AML-193 (cell line): ENCODE measurements around the gene FHAD1.
"Not testable (repeated sequence)": the region's sequence is repeated elsewhere in the genome, so short reads cannot be mapped to it uniquely, and the experiment has no call there.

ENCODE experiments used
- DNase-seq, 2 experiments: peaks; one replicate each; lab custom pipeline; 2025; lab: John Stamatoyannopoulos, UW

FHAD1 gene

DNA sequence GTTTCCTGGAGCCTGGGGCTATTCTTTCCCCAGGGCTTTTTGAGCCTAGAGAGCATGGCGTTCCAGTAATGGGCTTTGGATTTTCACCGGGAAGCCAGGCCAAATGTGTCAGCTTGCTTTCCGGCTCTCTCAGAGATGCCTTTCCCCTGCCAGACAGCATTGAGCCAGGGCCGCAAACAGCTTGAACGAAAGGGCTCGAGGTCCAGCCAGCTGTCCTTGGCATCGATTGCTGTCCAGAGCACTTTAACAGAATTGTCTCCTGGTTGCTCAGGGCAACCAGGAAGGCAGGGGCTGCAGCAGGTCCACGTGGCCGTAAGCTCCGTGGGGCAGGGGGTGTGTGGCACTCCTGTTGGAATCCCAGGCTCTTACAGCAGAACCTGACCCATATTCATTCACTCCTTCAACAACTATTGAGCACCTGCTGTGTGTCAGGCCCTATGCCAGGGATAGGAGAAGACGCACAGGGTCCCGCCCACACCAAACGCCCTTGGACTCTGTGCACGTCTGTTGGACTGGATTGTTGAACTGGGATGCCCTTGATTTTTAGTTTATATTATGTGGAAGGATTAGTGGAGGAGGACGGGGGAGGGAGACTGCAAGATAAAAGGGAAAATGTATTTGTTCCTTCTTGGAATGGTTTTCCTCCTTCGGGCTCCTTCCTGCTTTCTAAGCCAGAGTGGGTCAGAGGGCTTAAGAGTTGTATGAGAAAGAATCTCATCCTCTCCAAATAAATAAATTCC is 123.9 kb downstream of the FHAD1 start:
- DNase-seq, result no peak

DNA sequence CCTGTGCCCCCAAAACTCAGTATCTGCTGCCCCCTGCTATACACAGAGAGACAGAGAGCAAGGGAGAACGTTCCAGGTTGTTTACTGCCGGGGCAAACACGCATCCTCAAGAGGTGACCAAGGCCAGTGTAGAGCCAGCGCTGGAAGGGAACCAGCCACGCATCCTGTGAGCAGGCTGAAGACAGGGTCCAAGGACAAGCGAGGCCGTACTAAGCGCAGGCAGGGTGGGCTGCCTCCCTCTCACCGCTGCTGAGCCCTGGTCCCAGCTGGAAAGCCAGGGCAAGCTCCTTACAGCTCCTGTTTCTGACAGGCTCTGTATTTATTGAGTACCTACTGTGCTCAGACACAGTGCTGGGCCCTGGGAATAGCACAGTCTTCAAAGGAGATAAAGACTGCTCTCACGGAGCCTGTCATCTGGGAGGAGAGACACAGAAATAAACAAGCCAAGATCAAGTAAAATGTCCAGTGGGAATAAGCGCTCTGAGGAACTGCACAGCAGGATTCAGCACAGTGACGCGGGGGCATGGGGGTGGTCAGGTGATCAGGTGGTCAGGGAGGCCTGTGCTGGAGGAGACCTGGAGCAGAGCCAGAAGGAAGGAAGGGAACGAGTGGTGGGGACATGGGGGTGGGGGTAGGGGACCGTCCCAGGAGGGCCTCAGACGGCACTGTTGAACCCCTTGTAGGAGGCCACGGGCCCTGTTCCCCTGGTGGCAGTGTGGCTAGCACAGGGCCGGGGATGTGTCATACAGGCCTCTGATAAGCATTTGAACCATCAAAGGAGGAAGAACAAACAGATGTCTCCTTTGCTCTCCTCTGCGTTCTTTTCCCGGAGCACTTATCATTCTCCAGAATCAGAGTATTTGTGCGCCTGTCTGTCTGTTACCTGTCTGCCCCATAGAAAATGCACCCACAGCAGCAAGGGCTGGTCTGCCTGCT is 124.9 kb downstream of the FHAD1 start:
- no peak for DNase-seq

DNA sequence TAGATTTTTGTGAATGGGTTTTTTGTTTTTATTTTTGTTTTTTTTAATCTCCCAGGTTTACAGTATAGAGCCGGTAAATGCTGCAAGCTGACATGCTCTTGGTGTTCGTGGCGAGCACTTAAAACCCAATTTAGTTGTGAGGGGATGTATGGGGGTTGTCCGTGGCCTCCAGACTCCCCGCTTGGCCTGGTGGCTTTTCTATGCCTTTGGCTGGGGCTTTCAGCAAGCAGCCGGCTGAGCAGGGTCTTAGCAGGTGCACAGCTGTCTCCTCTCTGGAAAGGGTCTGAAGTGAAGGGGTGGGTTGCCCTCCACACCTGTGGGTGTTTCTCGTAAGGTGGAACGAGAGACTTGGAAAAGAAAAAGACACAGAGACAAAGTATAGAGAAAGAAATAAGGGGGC is 131.7 kb downstream of the FHAD1 start:
- DNase-seq, result no peak

DNA sequence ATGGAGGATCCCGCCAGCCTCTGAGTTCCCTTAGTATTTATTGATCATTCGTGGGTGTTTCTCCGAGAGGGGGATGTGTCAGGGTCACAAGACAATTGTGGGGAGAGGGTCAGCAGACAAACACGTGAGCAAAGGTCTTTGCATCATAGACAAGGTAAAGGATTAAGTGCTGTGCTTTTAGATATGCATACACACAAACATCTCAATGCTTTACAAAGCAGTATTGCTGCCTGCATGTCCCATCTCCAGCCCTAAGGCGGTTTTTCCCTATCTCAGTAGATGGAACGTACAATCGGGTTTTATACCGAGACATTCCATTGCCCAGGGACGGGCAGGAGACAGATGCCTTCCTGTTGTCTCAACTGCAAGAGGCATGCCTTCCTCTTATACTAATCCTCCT is 132.1 kb downstream of the FHAD1 start:
- not testable (repeated sequence) for DNase-seq

DNA sequence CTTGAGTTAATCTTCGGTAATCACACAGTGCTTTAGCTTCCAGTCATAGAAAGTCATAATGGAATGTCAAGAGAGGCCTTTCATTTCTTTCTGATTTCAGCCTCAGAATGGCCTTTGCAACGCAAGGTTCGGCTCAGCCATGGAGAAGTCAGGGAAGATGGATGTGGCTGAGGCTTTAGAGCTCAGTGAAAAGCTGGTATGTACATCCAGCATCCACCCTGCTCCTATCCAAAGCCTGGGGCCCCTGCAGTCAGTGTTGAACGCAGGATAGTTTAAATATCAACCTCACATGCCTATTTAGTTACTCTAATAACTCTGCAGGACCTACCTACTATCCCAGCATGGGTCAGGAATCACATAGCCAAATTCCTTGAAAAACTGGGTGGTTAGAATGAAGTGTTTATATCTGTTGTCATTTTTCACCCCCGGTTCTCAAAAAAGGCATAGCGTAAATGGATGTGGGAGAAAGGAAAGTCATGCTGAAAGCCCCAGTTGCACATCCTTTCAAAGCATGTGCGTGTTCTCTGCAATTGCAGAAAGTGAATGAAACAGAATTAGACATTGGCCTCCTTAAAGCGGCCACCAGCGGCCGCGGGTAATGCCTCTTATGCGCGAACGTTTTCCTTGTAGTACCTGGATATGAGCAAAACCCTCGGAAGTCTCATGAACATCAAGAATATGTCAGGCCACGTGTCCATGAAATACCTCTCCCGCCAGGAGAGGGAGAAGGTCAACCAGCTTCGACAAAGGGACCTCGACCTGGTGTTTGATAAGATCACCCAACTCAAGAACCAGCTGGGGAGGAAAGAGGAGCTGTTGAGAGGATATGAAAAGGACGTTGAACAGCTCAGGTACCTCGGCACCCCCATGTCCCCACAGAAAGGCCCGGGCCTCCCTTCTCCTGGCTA is 133.8 kb downstream of the FHAD1 start:
- no peak for DNase-seq

DNA sequence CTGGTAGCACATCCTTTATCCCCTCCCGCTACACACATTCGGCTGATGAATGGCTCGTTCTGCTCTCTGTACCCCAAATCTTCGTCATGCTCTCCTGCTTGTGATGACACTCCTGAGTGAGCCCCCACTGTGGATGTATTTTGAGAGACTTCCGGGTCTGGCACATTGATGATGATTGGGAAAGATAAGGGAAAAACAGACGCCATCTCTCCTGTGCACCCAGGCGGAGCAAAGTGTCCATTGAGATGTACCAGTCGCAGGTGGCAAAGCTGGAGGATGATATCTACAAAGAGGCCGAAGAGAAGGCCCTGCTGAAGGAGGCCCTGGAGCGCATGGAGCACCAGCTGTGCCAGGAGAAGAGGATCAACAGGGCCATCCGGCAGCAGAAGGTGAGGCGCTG is 134.8 kb downstream of the FHAD1 start:
- no peak for DNase-seq

DNA sequence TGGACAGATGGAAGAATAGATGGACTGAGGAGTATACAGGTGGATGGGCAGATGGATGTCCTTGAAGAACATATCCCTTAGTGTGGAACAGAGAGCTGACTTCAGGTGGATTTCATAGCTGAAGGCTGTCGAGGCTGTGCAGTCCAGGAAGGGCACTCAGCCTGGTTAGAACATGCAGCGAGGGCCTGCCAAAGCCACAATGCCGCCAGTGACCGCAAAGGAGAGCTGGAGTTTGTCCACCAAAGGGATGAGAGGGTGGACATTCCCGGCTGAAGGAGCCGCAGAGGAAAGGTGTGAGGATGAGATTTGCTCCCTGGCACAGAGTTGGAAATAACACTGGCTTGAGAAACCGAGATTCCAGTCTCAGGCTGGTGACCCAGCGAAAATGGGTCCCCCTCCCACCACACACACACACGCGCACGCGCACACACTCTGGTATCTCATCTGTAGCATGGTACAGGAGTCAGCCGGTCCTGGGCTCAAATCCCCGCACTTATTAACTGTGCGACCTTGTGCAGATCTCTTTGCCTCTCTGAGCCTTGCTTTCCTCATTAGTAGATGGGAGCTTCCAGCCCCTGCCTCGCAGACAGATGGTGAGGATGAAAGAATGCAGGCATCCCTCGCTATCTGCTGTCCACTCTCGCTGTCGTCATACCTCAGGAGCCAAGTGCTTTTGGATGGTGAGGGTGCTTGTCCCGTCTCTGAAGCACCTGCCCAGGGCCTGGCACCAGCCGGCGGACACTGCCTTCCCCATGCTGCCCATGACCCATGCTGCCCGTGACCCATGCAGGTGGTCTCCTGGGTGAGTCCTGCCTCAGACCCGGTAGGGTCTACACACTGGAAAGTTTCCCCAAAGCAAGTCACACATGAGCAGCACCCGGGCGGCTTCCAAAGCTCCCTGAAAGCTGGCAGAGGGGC is 135.8 kb downstream of the FHAD1 start:
- no peak for DNase-seq

DNA sequence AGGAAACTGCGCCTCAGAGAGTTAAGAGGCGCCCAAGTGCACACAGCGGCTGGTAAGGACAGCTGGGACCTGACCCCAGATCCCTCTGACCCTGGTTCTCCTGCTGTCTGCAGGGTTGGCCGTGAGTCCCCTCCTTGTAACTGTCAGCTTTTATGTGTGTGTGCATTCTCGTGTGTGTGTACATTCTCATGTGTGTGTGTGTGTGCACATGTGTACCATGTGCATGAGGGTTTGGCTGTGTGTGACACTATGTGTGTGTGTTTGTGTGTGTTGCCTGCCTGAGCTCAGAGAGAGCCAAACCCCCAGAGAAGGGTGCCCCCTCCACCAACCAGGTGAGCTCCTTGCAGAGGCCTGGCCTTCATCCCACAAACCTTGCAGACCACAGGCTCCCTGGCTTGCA is 136.8 kb downstream of the FHAD1 start:
- no peak for DNase-seq

DNA sequence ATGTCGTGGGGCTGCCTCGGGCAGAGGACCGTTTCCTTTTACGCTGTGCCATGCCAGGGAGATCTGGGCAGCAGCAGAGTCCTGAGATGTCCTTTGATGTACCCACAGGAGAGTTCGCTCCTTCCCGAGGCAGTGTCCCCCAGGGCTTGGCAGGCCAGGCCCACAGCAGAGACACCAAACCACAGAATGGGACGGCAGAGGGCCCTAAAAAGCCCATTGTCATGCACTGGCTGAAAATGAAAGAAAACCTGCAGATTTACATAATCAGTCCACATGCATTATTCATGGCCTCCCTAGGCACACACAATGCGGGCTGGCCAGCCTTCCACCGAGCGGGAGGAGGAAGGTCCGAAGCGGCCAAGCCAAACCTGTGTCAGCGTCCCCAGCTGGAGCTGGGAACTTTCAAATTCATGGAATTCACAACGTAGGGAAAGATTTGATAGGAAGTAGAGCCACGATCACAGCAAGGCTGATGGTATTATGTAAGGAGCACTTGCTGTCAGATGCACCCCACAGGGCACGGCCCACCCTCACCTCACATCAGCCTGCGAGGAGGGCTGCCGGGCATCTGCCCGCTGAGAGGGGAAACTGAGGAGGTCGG is 137.4 kb downstream of the FHAD1 start:
- DNase-seq, result no peak

DNA sequence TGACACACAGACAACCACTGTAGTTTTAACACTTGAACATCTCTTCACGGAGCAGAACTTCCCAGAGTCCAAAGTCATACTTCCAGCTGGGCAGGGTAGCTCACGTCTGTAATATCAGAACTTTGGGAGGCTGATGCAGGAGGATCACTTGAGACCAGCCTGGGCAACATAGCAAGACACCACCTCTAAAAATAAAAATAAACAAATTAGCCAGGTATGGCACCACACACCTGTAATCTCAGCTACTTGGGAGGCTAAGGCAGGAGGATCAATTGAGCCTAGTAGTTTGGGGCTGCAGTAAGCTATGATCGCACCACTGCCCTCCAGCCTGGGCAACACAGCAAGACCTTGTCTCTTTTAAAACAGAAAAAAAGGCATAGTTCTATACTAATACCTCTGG is 138.4 kb downstream of the FHAD1 start:
- DNase-seq, result no peak

DNA sequence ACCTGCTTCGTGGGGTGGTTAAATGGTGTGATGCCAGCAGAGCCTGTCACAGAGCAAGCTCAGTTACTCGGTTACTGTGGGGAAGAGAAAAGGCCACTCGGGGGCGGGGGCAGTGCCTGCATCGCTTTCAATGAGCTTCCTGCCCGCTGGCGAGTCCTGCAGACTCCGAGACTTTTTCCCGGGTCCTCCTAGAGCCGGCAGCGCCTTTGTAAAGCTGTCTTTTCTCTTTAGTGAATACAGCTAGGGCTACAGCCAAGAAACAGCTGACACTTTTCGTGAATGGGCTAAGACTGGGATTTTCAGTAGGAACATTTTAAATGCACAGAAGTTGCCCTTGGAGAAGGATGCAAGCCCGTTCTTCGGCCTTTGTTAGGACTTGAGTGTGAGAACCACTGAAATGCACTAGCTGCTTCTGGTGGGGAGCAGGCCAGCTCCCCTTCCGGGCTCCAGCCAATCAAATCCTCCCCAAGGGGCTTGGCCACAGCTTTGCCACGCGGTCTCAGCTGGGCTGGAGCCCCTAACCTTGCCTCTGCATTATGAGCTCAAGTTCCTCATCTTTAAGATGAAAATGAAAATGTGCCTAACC is 139.2 kb downstream of the FHAD1 start:
- DNase-seq, result no peak

DNA sequence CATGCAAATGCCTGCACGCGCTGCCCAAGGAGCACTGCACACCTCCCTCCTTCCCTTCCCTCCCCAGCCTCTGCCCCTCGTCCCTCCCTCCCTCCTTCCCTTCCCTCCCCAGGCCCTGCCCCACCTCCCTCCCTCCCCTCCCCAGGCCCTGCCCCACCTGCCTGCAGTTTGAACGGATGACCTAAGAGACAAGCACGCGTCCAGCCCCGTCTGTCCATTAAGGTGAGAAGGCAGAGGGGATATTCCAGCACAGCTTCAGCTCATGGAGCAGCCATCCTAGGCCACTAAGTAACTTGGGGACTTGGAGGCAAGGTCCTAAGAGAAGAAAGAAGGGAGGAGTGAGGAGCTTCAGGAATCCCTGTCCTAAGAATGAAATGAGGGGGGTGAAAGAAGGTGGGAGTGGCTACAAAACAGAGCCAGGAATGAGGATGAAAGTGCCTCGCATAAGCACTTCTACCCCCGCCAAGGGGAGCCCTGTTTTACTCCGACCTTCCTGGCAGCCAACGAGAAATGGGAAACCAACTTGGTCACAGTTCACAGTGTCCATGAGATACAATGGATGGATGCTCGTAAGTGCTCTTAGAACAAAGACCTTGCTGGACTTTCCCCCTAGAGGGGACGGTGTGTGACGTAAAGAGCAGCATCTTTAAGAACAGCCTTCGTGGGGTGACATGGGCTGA is 141.3 kb downstream of the FHAD1 start:
- no peak for DNase-seq

DNA sequence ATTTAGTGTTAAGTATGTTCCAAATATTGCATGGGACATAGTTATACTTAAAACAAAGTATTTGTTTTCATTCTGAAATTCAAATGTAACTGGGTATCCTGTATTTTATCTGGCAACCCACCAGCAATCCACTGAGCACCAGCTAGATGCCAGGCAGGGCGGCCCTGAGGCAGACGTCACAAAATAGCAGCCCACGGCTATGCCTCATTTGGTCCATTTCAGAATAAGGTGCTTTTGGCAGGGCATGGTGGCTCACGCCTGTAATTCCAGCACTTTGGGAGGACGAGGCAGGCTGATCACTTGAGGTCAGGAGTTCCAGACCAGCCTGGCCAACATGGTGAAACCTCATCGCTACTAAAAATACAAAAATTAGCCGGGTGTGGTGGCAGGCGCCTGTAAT is 142.8 kb downstream of the FHAD1 start:
- DNase-seq, result not testable (repeated sequence)

DNA sequence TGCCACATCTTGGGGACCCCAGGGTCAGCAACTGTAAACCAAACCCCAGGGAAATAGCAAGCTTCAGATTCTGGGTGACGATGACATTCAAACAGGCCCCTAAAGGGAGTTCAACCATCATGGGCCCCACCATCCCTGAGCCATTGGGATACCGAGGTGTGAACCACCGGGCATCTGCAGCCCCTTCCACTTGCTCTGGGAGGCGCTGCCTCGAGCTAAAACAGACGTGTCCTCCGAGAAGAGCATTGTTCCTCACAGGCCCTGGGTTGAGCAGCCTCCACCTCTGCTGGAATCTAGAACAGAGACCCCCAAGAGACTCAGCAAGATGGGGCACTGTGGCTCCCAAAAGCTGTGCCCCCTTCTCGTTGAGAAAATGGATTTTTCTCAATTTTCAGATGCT is 143.6 kb downstream of the FHAD1 start:
- DNase-seq, result no peak

DNA sequence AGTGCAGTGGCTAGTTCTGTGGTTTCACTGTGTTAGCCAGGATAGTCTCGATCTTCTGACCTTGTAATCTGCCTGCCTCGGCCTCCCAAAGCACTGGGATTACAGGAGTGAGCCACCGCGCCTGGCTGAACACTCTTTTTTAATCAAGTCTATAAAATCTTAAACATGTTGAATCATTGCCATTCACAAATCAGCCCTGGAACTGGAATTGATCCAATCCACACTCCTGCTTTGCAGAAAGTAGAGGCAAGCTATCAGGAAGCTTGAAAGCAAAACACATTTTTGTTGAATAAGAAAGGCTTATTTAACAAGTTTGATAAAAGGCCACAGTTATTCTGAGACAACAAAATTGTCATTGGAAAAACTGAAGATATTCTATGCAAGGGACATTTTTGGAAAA is 144.3 kb downstream of the FHAD1 start:
- no peak for DNase-seq

DNA sequence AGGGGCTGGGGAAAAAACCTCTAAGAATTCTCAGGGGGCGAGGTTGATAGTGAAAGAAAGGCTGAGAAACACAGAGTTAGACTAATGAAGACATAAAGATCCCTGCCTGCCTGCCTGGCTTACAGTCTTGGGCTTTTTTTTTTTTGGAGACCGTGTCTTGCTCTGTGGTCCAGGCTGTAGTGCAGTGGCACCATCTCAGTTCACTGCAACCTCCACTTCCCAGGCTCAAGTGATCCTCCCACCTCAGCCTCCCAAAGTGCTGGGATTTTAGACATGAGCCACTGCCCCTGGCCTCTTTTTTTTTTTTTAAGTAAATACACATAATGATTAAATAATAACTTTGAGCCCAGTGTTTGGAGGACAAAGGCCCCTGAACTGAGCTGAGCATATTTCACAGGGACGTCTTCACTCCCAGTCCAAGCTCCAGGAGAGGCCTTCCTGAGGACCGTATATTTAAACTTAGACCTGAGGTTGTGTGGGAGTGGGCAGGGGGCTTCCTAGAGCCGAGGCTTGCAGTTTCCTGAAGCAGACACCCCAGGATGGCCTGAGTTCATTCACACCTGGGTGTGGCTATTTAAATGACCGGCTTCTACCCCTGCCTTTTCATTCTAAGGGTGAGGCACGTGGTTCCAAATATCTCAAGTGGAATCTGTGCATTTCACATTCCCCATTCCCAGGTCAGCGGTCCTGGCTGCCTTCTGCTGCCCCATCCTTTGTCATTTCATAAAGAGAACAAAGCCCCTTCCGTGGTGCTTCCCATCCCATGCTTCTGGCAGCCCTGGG is 146.6 kb downstream of the FHAD1 start:
- DNase-seq, result no peak

DNA sequence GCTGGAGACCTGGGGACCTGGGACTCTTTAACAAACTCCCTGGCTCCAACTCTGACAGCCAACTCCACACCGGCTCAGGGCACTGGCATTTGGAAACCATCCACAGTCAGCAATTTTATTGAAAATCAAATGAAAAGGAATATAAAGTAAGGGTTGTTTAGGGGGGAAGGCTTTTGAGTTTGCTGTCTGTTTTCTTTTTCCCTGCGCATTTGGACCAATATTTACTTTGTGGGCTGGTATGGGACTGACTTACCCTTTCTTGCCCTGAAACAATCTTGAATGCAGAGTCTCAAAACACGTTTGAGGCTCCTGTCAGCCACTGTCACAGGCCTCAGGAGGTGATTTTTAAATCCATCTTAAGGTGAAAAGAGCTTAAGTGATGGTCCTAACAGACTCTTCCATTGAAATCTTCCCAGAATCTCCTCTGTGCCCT is 147.3 kb downstream of the FHAD1 start:
- no peak for DNase-seq

DNA sequence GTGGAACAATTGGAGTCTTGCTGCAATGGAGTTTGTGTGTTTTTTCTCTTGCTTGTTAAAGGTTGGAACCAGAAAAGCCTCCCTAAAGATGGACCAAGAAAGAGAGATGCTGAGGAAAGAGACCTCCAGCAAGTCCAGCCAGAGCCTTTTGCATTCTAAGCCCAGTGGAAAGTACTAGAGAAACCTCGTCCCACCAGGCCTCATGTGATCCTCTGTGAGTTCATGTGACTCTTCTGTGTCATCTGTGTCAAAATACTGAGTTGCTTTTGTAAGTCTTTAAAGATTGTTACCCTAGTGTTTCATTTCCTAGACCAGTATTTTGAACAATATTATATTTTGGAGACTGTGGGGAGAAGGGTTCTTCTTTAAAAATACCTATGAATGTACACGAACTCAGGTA is 150.2 kb downstream of the FHAD1 start:
- no peak for DNase-seq

DNA sequence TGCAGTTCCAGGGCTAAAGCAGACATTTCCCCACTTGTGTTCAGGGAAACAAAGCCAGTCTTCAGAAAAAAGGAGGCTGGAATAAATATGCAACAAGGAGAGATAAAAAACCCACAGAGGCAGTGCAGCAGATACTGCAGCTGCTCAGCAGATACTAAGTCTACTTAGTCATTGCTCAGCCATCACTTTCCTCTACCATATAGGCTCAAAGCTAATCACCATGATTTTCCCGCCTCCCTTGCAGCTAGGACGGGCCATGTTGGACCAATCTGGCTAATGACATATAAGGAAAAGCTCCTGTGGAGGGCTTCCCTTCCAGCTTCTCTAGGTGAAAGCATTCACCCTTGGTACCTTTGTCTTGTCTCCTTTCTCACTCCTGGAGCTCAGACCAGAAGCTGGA is 152.7 kb downstream of the FHAD1 start:
- DNase-seq, result no peak
